ENCODE data around the gene KRTAP9-8. TPM values are rescaled to one million over a fixed set of nuclear protein-coding genes. Genes with fewer than 3 reads are reported as not detected.

KRTAP9-8 gene
- total and polyA plus RNA-seq, 2 experiments from 2014 or later = not detected

DNA sequence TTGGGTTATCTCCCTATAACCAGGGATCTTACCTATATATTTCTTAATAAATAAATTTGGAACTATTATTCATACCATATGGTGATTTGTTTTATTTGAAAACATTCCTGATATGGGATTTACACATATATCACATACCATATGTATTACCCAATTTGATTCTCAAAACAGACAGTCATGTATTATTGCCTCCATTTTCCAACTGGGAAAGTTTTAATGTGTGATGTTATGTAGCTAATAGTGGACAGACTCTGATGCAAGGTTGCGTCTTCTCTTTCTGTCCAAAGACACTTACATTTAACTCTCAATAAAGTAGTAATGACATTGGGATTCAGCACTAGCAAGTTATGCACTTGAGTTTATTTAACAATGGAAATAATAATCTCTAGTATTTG lies 18.5 kb downstream of the KRTAP9-8 start:
- Histone ChIP-seq H3K4me2 (ENCODE audit: unreplicated experiment) (peak overlapping the region; percentile 61), H3K36me3 (ENCODE audit: low read depth) (no peaks in the 10 kb centered on the region), H3K9me3 (ENCODE audit: low read depth) (no peaks in the 10 kb centered on the region), H3F3A (ENCODE audit: insufficient read depth) (peaks cover 25% of the 10 kb centered on the region), H3K9ac (no peak overlapping the region), H2AFZ (no peak overlapping the region), H3K9me2 (ENCODE audit: insufficient read depth) (peaks cover 10% of the 10 kb centered on the region; the same call in 1 of the 2 replicates), H4K20me1 (ENCODE audit: insufficient read depth) (no peaks in the 10 kb centered on the region), H3K4me1 (ENCODE audit: insufficient read depth) (peaks cover 25% of the 10 kb centered on the region), H3K79me2 (ENCODE audit: insufficient read depth) (no peaks in the 10 kb centered on the region), H3K27ac (peak overlapping the region; percentile 36), H3K27me3 (replicated peaks; ENCODE audit: insufficient read depth) (no peaks in the 10 kb centered on the region; the same call in 1 of the 2 replicates), H3K4me3 (no peak overlapping the region)
- in situ Hi-C loops (cut with MboI) = no loop called here
- DNase-seq = peak; percentile 40
- TF ChIP-seq EZH2phosphoT487 (IDR thresholded peaks at IDR 0.05; ENCODE audit: insufficient read depth, low read depth) (no peak), EZH2 (IDR thresholded peaks at IDR 0.05; ENCODE audit: insufficient read depth, poor library complexity, severe bottlenecking) (no peak)
- 93 to 95% methylated on average over 1 of the region's 1 CpG for WGBS, 2 experiments (ENCODE audit: low coverage in 1 of 2, low lambda C conversion rate in 2 of 2, missing lambda C conversion rate in 2 of 2)

DNA sequence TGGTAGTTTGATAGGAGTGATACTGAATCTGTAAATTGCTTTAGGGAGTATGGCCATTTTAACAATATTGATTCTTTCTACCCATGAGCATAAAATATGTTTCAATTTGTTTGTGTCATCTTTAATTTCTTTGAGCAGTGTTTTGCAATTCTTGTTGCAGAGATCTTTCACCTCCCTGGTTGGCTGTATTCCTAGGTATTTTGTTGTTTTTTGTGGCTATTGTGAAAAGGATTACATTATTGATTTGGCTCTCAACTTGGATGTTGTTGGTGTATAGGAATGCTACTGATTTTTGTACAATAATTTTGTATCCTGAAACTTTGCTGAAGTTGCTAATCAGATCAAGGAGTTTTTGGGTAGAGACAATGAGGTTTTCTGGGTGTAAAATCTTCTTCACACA lies 20.6 kb downstream of the KRTAP9-8 start:
- Histone ChIP-seq H3K9me2 (ENCODE audit: insufficient read depth) (peaks cover 10% of the 10 kb centered on the region; the same call in 1 of the 2 replicates), H3F3A (ENCODE audit: insufficient read depth) (peaks cover 25% of the 10 kb centered on the region), H3K36me3 (ENCODE audit: low read depth) (no peaks in the 10 kb centered on the region), H3K79me2 (ENCODE audit: insufficient read depth) (no peaks in the 10 kb centered on the region), H3K9ac (no peak overlapping the region), H3K27ac (no peak overlapping the region), H3K4me3 (no peak overlapping the region), H3K4me1 (ENCODE audit: insufficient read depth) (peaks cover 25% of the 10 kb centered on the region), H3K9me3 (ENCODE audit: low read depth) (no peaks in the 10 kb centered on the region), H3K4me2 (ENCODE audit: unreplicated experiment) (peak overlapping the region; percentile 4), H2AFZ (no peak overlapping the region), H3K27me3 (replicated peaks; ENCODE audit: insufficient read depth) (no peaks in the 10 kb centered on the region; the same call in 1 of the 2 replicates), H4K20me1 (ENCODE audit: insufficient read depth) (no peaks in the 10 kb centered on the region)
- peak; percentile 8 for DNase-seq
- in situ Hi-C loops (cut with MboI) = no loop called here
- TF ChIP-seq EZH2phosphoT487 (IDR thresholded peaks at IDR 0.05; ENCODE audit: insufficient read depth, low read depth) = no peak
- no peak for TF ChIP-seq EZH2 (IDR thresholded peaks at IDR 0.05; ENCODE audit: insufficient read depth, poor library complexity, severe bottlenecking)

DNA sequence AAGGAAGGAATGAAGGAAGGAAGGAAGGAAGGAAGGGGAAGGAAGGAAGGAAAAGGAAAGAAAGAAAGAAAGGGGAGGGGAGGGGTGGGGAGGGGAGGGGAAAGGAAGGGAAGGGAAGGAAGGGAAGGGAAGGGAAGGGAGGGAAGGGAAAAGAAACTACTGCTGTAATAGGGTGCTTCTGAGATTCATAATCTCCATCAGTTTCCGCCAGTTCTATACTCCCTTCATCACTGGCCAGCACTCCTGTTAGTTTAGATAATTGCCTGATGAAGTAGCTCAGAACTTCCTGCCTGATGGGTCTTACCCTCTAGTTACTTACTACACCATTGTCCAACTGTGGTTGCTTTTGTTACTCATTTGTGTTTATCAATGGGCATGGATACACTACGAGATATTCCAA lies 25.4 kb downstream of the KRTAP9-8 start:
- TF ChIP-seq EZH2phosphoT487 (IDR thresholded peaks at IDR 0.05; ENCODE audit: insufficient read depth, low read depth) (no peak), EZH2 (IDR thresholded peaks at IDR 0.05; ENCODE audit: insufficient read depth, poor library complexity, severe bottlenecking) (no peak)

DNA sequence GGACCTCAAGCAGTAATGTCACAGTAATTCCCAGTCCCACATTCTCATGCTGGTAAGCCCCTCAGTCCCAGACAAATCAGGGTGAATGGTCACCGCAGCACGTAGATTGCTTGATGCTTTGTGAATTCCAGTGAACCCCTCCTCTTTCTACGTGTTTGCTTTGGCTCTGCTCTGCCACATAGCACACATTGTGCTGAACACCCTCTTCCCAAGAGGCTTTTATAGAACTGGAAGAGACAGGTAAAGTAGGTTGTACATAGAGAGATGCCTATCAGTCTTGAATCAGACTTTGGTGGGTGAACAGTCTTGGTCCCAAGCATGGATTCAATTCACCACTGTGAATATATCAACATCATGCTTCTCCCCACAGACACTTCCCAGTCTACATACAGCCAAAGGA lies 26.8 kb downstream of the KRTAP9-8 start:
- in situ Hi-C loops (cut with MboI) = no loop called here
- no peaks in the 10 kb centered on the region for H3F3A ChIP-seq (ENCODE audit: insufficient read depth)
- H3K36me3 ChIP-seq (ENCODE audit: low read depth) = no peaks in the 10 kb centered on the region
- no peaks in the 10 kb centered on the region for H3K9me2 ChIP-seq (ENCODE audit: insufficient read depth)
- WGBS, 2 experiments (ENCODE audit: low coverage in 1 of 2, low lambda C conversion rate in 2 of 2, missing lambda C conversion rate in 2 of 2) = 81 to 93% methylated on average over 3 of the region's 3 CpGs
- DNase-seq = no peak
- no peaks in the 10 kb centered on the region for H3K4me1 ChIP-seq (ENCODE audit: insufficient read depth)
- H3K9ac ChIP-seq = no peak overlapping the region
- no peak overlapping the region for H3K4me2 ChIP-seq (ENCODE audit: unreplicated experiment)
- no peak overlapping the region for H3K4me3 ChIP-seq
- no peaks in the 10 kb centered on the region for H3K27me3 ChIP-seq (replicated peaks; ENCODE audit: insufficient read depth)
- H3K27ac ChIP-seq = no peak overlapping the region
- TF ChIP-seq EZH2 (IDR thresholded peaks at IDR 0.05; ENCODE audit: insufficient read depth, poor library complexity, severe bottlenecking) = no peak
- no peaks in the 10 kb centered on the region for H4K20me1 ChIP-seq (ENCODE audit: insufficient read depth)
- H3K79me2 ChIP-seq (ENCODE audit: insufficient read depth) = no peaks in the 10 kb centered on the region
- H2AFZ ChIP-seq = no peak overlapping the region
- no peaks in the 10 kb centered on the region for H3K9me3 ChIP-seq (ENCODE audit: low read depth)

More for the DNA sequence above, 25.4 kb downstream of the KRTAP9-8 start:
- Histone ChIP-seq H2AFZ (no peak overlapping the region), H3K4me3 (no peak overlapping the region), H3K4me2 (ENCODE audit: unreplicated experiment) (no peak overlapping the region), H3K79me2 (ENCODE audit: insufficient read depth) (no peaks in the 10 kb centered on the region), H3K4me1 (ENCODE audit: insufficient read depth) (peaks cover 9% of the 10 kb centered on the region; the same call in 1 of the 2 replicates), H4K20me1 (ENCODE audit: insufficient read depth) (no peaks in the 10 kb centered on the region), H3K27ac (no peak overlapping the region), H3K27me3 (replicated peaks; ENCODE audit: insufficient read depth) (no peaks in the 10 kb centered on the region), H3K9me2 (ENCODE audit: insufficient read depth) (peaks cover 6% of the 10 kb centered on the region; the same call in 1 of the 2 replicates), H3K36me3 (ENCODE audit: low read depth) (no peaks in the 10 kb centered on the region), H3K9me3 (ENCODE audit: low read depth) (no peaks in the 10 kb centered on the region), H3K9ac (no peak overlapping the region), H3F3A (ENCODE audit: insufficient read depth) (0 out of 2 replicates have a peak, but pooled peaks cover 4% of the 10 kb centered on the region)
- DNase-seq = no peak
- whole genome bisulfite sequencing, 2 experiments (ENCODE audit: low coverage in 1 of 2, low lambda C conversion rate in 2 of 2, missing lambda C conversion rate in 2 of 2) = 95 to 97% methylated on average over 2 of the region's 2 CpGs
- in situ Hi-C loops (cut with MboI) = no loop called here

DNA sequence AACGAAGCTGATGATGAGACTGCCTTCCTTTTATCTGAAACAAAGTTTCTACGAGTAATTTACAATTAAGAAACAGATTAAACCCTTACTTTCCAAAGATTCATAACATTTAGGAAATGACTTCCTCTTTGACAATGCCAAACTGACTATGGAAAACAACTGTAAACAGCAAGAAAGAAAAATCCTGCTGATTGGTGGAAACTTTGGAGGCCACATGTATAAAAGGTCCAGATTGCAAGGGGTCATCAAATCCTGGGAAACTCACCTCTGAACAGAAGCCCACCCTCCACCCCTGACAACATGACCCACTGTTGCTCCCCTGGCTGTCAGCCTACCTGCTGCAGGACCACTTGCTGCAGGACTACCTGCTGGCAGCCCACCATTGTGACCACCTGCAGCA lies 27.3 kb downstream of the KRTAP9-8 start, which contains the start of gene KRTAP9-6:
KRTAP9-6 (plus strand) TSS at position 301 of the 400 bp plus-strand sequence; CDS start at position 301, 0 bp downstream.
- Histone ChIP-seq H3F3A (ENCODE audit: insufficient read depth) (no peaks in the 10 kb centered on the region), H2AFZ (no peak within 1 kb of the TSS), H4K20me1 (ENCODE audit: insufficient read depth) (no peaks in the 10 kb centered on the region), H3K9me2 (ENCODE audit: insufficient read depth) (no peaks in the 10 kb centered on the region), H3K4me2 (ENCODE audit: unreplicated experiment) (no peak within 1 kb of the TSS), H3K9me3 (ENCODE audit: low read depth) (no peaks in the 10 kb centered on the region), H3K79me2 (ENCODE audit: insufficient read depth) (no peaks in the 10 kb centered on the region), H3K27ac (no peak within 1 kb of the TSS), H3K9ac (no peak within 1 kb of the TSS), H3K36me3 (ENCODE audit: low read depth) (no peaks in the 10 kb centered on the region), H3K4me1 (ENCODE audit: insufficient read depth) (no peaks in the 10 kb centered on the region), H3K4me3 (no peak within 1 kb of the TSS), H3K27me3 (replicated peaks; ENCODE audit: insufficient read depth) (no peaks in the 10 kb centered on the region)
- no peak for DNase-seq
- 54 to 55% methylated on average over 2 of the region's 2 CpGs for WGBS, 2 experiments (ENCODE audit: low coverage in 1 of 2, low lambda C conversion rate in 2 of 2, missing lambda C conversion rate in 2 of 2)
- TF ChIP-seq EZH2 (IDR thresholded peaks at IDR 0.05; ENCODE audit: insufficient read depth, poor library complexity, severe bottlenecking) = no peak
- no peak for TF ChIP-seq EZH2phosphoT487 (IDR thresholded peaks at IDR 0.05; ENCODE audit: insufficient read depth, low read depth)
- in situ Hi-C loops (cut with MboI) = no loop called here
